Measurements from ENCODE around the gene HSDL2. TPM values are rescaled to one million over a fixed set of nuclear protein-coding genes. Genes with fewer than 3 reads are reported as not detected.

The HSDL2 gene
- polyA plus RNA-seq, 4 donors: 30.8 to 54.9 (median 40.1) TPM

DNA sequence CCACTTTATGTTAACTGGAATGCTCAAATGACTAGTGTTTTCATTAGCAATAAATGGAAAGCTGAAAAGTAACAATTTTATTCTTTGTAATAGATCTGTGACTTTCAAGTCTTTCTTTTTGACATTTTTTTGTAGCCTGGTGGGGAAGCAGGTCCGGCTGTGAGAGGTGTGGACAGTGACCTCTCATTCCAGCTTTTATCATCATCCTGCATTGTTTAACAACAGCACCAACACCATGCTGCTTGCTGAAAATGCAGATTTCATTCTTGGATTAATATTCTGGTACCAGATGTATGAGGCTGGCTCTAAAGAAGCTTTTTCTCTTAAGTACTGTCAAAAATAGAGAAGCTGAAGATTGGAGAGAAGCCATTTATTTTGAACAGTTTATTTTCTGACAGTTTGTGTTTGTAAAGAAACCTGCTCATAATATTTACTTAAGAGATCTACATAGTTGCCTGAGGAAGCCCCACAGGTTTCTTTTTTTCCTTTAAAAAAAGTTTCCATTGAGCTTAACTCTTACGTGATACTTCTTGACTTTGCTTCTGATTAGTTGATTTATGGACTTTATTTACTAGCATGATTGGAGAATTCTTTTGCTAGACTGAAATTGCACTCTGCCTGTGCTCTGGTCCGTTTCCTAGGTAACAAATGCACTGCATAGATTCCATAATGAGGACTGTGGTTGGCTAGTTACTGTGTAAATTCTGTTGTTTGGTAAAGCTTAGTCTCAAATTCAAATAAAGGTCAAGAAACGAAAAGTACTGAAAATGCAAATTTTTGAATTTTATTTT, 110.2 kb downstream of the HSDL2 start:
- WGBS, 3 donors: 40 to 66% (median 45%) methylated on average over 4 of the region's 4 CpGs
- peak overlapping the region in 1 of 3 donors; percentile 57 for H3K27ac ChIP-seq (ENCODE audit: low read depth in 1 of 3, low read length in 2 of 3)
- DNase-seq: peak in 1 of 2 donors; percentile 62

DNA sequence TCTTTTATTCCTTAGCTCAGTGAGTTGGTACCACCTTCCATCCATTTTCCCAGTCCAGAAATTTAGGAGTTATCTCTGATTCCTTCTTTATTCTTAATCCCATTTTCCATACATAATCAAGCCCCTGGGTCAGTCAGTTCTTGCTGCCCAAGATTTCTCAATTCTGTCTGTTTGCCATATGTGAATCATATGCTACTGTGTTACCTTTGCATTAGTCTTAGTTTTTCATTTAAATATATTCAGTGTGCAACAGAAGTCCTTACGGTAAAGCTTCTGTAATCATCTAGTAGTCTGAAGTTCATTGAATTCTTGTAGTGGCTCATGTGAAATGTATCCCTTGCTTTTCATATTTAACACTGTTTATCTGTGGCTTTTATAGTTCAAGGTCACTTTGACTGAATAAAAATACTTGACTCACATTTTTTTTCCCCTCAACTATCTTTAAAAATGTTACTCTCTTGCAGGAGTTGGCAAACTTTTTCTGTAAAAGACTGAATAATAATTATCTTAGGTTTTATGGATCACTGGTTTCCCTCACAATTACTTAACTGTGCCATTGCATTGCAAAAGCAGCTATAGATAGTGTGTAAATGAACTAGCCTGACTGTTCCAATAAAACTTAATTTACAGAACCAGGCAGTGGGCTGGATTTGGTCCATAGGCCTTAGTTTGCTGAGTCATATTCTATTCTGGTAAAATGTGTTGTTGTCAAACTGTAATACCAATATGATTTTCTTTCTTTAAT, 113.7 kb downstream of the HSDL2 start:
- H3K9me3 ChIP-seq (ENCODE audit: control insufficient read depth in 2 of 2, insufficient read depth in 1 of 2, low read depth in 1 of 2, low read length in 1 of 2): peaks cover 0 to 15% of the 10 kb centered on the region in 2 donors
- no peak overlapping the region for H3K4me3 ChIP-seq (ENCODE audit: low read depth in 1 of 3, low read length in 3 of 3)
- H3K27me3 ChIP-seq (ENCODE audit: control insufficient read depth in 3 of 3, insufficient read depth in 3 of 3, low read length in 3 of 3): no peaks in the 10 kb centered on the region
- 90 to 100% (median 94%) methylated on average over 1 of the region's 1 CpG for WGBS, 3 donors
- no peak for FAIRE-seq
- peak overlapping the region in 1 of 3 donors; percentile 29 for H3K27ac ChIP-seq (ENCODE audit: low read depth in 1 of 3, low read length in 2 of 3)
- H3K36me3 ChIP-seq (ENCODE audit: control insufficient read depth in 3 of 3, insufficient read depth in 2 of 3, low read depth in 1 of 3, low read length in 3 of 3): peaks cover 0 to 16% (median 3%) of the 10 kb centered on the region in 3 donors
- DNase-seq: no peak
- peaks cover 0 to 23% (median 0%) of the 10 kb centered on the region in 3 donors for H3K4me1 ChIP-seq (ENCODE audit: control insufficient read depth in 3 of 3, insufficient read depth in 2 of 3, low read depth in 1 of 3, low read length in 2 of 3)

More for the DNA sequence above, 110.2 kb downstream of the HSDL2 start:
- Histone ChIP-seq H3K36me3 (ENCODE audit: control insufficient read depth in 3 of 3, insufficient read depth in 2 of 3, low read depth in 1 of 3, low read length in 3 of 3) (peaks cover 0 to 16% (median 0%) of the 10 kb centered on the region in 3 donors), H3K4me3 (ENCODE audit: low read depth in 1 of 3, low read length in 3 of 3) (no peak overlapping the region), H3K9me3 (ENCODE audit: control insufficient read depth in 2 of 2, insufficient read depth in 1 of 2, low read depth in 1 of 2, low read length in 1 of 2) (peaks cover 0 to 15% of the 10 kb centered on the region in 2 donors), H3K4me1 (ENCODE audit: control insufficient read depth in 3 of 3, insufficient read depth in 2 of 3, low read depth in 1 of 3, low read length in 2 of 3) (peaks cover 0 to 26% (median 2%) of the 10 kb centered on the region in 3 donors), H3K27me3 (ENCODE audit: control insufficient read depth in 3 of 3, insufficient read depth in 3 of 3, low read length in 3 of 3) (no peaks in the 10 kb centered on the region)
- no peak for FAIRE-seq

DNA sequence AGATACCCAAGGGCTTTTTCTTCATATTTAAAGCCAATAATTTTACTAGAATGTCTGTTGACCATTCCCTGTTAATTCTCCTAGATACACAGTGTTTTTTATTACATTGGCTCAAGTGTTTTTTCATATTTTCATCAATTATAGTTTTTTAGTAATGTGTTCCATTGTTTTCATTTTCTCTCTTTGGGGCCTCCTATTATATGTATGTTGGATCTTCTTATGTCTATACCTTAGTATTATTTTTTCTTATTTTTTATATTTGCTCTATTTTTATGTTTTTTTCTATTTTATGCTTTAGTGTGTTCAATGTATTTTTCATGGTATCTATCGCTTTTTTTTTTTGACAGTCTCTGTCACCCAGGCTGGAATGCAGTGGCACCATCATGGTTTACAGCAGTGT, 114.2 kb downstream of the HSDL2 start:
- Histone ChIP-seq H3K36me3 (ENCODE audit: control insufficient read depth in 3 of 3, insufficient read depth in 2 of 3, low read depth in 1 of 3, low read length in 3 of 3) (peaks cover 0 to 16% (median 3%) of the 10 kb centered on the region in 3 donors), H3K27me3 (ENCODE audit: control insufficient read depth in 3 of 3, insufficient read depth in 3 of 3, low read length in 3 of 3) (no peaks in the 10 kb centered on the region), H3K4me1 (ENCODE audit: control insufficient read depth in 3 of 3, insufficient read depth in 2 of 3, low read depth in 1 of 3, low read length in 2 of 3) (peaks cover 0 to 20% (median 0%) of the 10 kb centered on the region in 3 donors), H3K4me3 (ENCODE audit: low read depth in 1 of 3, low read length in 3 of 3) (no peak overlapping the region), H3K27ac (ENCODE audit: low read depth in 1 of 3, low read length in 2 of 3) (no peak overlapping the region), H3K9me3 (ENCODE audit: control insufficient read depth in 2 of 2, insufficient read depth in 1 of 2, low read depth in 1 of 2, low read length in 1 of 2) (peaks cover 0 to 15% of the 10 kb centered on the region in 2 donors)
- 97 to 100% (median 100%) methylated on average over 1 of the region's 1 CpG for WGBS, 3 donors
- DNase-seq (no peak), FAIRE-seq (no peak)

DNA sequence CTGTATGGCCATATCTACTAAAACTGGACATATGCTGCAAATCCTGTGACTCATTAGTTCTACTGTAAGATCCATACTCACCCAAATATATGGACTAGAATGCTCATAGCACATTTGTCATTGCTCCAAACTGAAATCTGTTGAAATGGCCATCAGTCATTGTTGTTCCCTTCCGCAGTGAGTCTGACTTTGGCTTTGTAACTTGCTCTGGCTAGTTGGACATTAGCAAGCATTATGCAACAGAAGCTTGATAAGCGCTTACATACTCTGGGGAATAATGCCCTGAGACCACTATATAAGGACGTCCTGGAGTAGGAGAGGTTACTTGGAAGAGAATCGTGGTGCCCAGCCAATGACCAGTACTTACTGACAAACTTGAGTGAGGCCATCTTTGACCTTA, 115.7 kb downstream of the HSDL2 start:
- no peak overlapping the region for H3K27ac ChIP-seq (ENCODE audit: low read depth in 1 of 3, low read length in 2 of 3)
- peaks cover 0 to 7% (median 0%) of the 10 kb centered on the region in 3 donors for H3K4me1 ChIP-seq (ENCODE audit: control insufficient read depth in 3 of 3, insufficient read depth in 2 of 3, low read depth in 1 of 3, low read length in 2 of 3)
- H3K27me3 ChIP-seq (ENCODE audit: control insufficient read depth in 3 of 3, insufficient read depth in 3 of 3, low read length in 3 of 3): no peaks in the 10 kb centered on the region
- H3K9me3 ChIP-seq (ENCODE audit: control insufficient read depth in 2 of 2, insufficient read depth in 1 of 2, low read depth in 1 of 2, low read length in 1 of 2): peaks cover 0 to 15% of the 10 kb centered on the region in 2 donors
- H3K4me3 ChIP-seq (ENCODE audit: low read depth in 1 of 3, low read length in 3 of 3): no peak overlapping the region
- 76 to 93% (median 92%) methylated on average over 4 of the region's 4 CpGs for WGBS, 3 donors
- FAIRE-seq: no peak
- DNase-seq: no peak
- H3K36me3 ChIP-seq (ENCODE audit: control insufficient read depth in 3 of 3, insufficient read depth in 2 of 3, low read depth in 1 of 3, low read length in 3 of 3): peaks cover 0 to 21% (median 3%) of the 10 kb centered on the region in 3 donors

DNA sequence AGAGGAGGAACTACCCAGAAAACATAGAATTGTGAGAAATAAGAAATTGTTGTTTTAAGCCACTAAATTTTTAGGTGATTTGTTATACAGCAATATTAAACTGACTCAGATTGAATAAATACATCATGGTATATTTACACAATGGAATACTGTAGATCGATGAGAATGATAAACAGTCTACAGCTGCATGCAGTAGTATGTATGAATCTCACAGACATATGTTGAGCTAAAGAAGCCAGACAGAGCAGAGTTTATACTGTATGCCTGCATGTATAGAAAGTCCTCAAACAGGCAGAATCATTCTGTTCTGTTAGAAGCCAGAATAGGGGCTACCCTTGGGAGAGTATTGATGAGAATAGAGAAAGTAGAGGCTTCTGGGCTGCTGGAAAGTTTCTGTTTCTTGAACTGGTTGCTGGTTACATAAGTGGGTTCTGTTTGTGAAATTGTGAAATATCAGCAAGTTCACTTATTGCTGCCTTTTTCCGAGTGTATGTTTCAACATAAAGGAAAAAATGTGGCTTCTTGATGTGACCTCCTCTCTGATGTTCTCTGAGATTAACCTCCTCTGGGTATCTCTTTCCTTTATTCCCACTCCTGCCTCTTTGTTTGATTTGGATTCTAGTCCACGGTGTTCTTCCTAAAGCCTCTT, 116.3 kb downstream of the HSDL2 start:
- FAIRE-seq (no peak), DNase-seq (no peak)
- no peak overlapping the region for H3K27ac ChIP-seq (ENCODE audit: low read depth in 1 of 3, low read length in 2 of 3)
- no peaks in the 10 kb centered on the region for H3K27me3 ChIP-seq (ENCODE audit: control insufficient read depth in 3 of 3, insufficient read depth in 3 of 3, low read length in 3 of 3)
- H3K4me1 ChIP-seq (ENCODE audit: control insufficient read depth in 3 of 3, insufficient read depth in 2 of 3, low read depth in 1 of 3, low read length in 2 of 3): peaks cover 0 to 1% (median 0%) of the 10 kb centered on the region in 3 donors
- peaks cover 0 to 15% of the 10 kb centered on the region in 2 donors for H3K9me3 ChIP-seq (ENCODE audit: control insufficient read depth in 2 of 2, insufficient read depth in 1 of 2, low read depth in 1 of 2, low read length in 1 of 2)
- 68 to 85% (median 85%) methylated on average over 3 of the region's 3 CpGs for WGBS, 3 donors
- no peak overlapping the region for H3K4me3 ChIP-seq (ENCODE audit: low read depth in 1 of 3, low read length in 3 of 3)
- peaks cover 0 to 19% (median 3%) of the 10 kb centered on the region in 3 donors for H3K36me3 ChIP-seq (ENCODE audit: control insufficient read depth in 3 of 3, insufficient read depth in 2 of 3, low read depth in 1 of 3, low read length in 3 of 3)

DNA sequence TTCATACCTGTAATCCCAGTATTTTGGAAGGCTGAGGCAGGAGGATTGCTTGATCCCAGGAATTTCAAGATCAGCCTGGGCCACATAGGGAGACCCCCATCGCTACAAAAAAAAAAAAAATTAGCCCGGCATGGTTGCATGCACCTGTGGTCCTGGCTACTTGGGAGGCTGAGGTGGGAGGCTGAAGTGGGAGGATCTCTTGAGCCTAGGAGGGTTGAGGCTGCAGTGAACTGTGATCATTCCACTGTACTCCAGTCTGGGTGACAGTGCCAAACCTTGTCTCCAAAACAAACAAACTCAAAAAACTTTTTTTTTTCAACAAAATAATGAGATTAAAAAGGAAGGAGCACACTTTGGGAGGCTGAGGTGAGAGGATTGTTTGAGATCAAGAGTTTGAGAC, 120.9 kb downstream of the HSDL2 start:
- no peak for DNase-seq
- Histone ChIP-seq H3K4me3 (ENCODE audit: low read depth in 1 of 3, low read length in 3 of 3) (no peak overlapping the region), H3K36me3 (ENCODE audit: control insufficient read depth in 3 of 3, insufficient read depth in 2 of 3, low read depth in 1 of 3, low read length in 3 of 3) (peaks cover 0 to 13% (median 0%) of the 10 kb centered on the region in 3 donors), H3K9me3 (ENCODE audit: control insufficient read depth in 2 of 2, insufficient read depth in 1 of 2, low read depth in 1 of 2, low read length in 1 of 2) (no peaks in the 10 kb centered on the region), H3K27ac (ENCODE audit: low read depth in 1 of 3, low read length in 2 of 3) (no peak overlapping the region), H3K27me3 (ENCODE audit: control insufficient read depth in 3 of 3, insufficient read depth in 3 of 3, low read length in 3 of 3) (no peaks in the 10 kb centered on the region), H3K4me1 (ENCODE audit: control insufficient read depth in 3 of 3, insufficient read depth in 2 of 3, low read depth in 1 of 3, low read length in 2 of 3) (peaks cover 0 to 9% (median 0%) of the 10 kb centered on the region in 3 donors)
- no peak for FAIRE-seq
- WGBS, 3 donors: 95 to 97% (median 96%) methylated on average over 2 of the region's 2 CpGs

DNA sequence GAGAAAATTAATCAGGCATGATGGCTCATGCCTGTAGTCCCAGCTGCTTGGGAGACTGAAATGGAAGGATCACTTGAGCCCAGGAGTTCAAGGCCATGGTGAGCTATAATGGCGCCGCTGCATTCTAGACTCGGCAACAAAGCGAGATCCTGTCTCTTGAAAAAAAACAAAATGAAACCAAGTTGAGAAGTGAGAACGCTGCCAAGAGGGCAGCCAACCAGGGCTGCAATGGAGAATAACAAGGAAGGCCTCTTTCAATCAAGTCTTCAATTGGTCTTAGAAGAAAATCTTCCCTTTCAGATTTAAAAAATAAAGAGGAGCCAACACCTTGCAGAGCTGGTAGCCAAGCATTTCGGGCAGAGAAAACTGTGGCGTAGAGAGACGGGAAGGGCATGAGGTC, 121.4 kb downstream of the HSDL2 start:
- Histone ChIP-seq H3K36me3 (ENCODE audit: control insufficient read depth in 3 of 3, insufficient read depth in 2 of 3, low read depth in 1 of 3, low read length in 3 of 3) (peaks cover 0 to 13% (median 0%) of the 10 kb centered on the region in 3 donors), H3K4me3 (ENCODE audit: low read depth in 1 of 3, low read length in 3 of 3) (no peak overlapping the region), H3K27ac (ENCODE audit: low read depth in 1 of 3, low read length in 2 of 3) (no peak overlapping the region), H3K9me3 (ENCODE audit: control insufficient read depth in 2 of 2, insufficient read depth in 1 of 2, low read depth in 1 of 2, low read length in 1 of 2) (no peaks in the 10 kb centered on the region), H3K27me3 (ENCODE audit: control insufficient read depth in 3 of 3, insufficient read depth in 3 of 3, low read length in 3 of 3) (no peaks in the 10 kb centered on the region), H3K4me1 (ENCODE audit: control insufficient read depth in 3 of 3, insufficient read depth in 2 of 3, low read depth in 1 of 3, low read length in 2 of 3) (peaks cover 0 to 9% (median 0%) of the 10 kb centered on the region in 3 donors)
- WGBS, 3 donors: 95 to 97% (median 97%) methylated on average over 8 of the region's 8 CpGs
- DNase-seq: no peak
- no peak for FAIRE-seq
